CD14-positive monocyte (primary cell): Measurements from ENCODE around the gene ADAM11. TPM values are rescaled to one million over a fixed set of nuclear protein-coding genes. Genes with fewer than 3 reads are reported as not detected.

Source experiments
- DNase-seq, 3 donors: peaks; one replicate each; pipeline ENCODE4 v3.0.0-alpha.2; 2011 to 2022
- H2AFZ ChIP-seq: 2 replicates; pipeline ENCODE4 v1.6.0; 2012; ENCODE audit warnings: mild to moderate bottlenecking, low read depth, low read length, inconsistent platforms; ENCODE audit not compliant: insufficient read depth, poor library complexity, severe bottlenecking
- H3K27ac ChIP-seq, 2 donors: 1 replicate in 1 of 2; 2 replicates in 1 of 2; pipeline ENCODE4 v1.5.1; 2012 to 2013; ENCODE audit warnings: low read length in 2 of 2, control low read depth in 1 of 2, inconsistent platforms in 1 of 2, low read depth in 1 of 2, mild to moderate bottlenecking in 1 of 2
- H3K27me3 ChIP-seq, 2 donors: one replicate each; pipeline versions ENCODE4 v1.6.0 to v1.6.1; 2011 to 2013; ENCODE audit warnings: low read length in 2 of 2; ENCODE audit not compliant: control insufficient read depth in 2 of 2, insufficient read depth in 2 of 2
- H3K36me3 ChIP-seq, 2 donors: replicated peaks in 1 of 2; 1 replicate in 1 of 2; 2 replicates in 1 of 2; pipeline versions ENCODE4 v1.5.1 to v1.6.1; 2012 to 2013; ENCODE audit warnings: low read length in 2 of 2, control low read depth in 1 of 2, inconsistent platforms in 1 of 2, mild to moderate bottlenecking in 1 of 2; ENCODE audit not compliant: insufficient read depth in 2 of 2, control insufficient read depth in 1 of 2
- H3K4me1 ChIP-seq, 2 donors: 1 replicate in 1 of 2; 2 replicates in 1 of 2; pipeline versions ENCODE4 v1.5.1 to v1.6.1; 2012 to 2013; ENCODE audit warnings: low read length in 2 of 2, control low read depth in 1 of 2, inconsistent platforms in 1 of 2, mild to moderate bottlenecking in 1 of 2, moderate library complexity in 1 of 2; ENCODE audit not compliant: insufficient read depth in 2 of 2, control insufficient read depth in 1 of 2
- H3K4me2 ChIP-seq: replicated peaks from 2 replicates; pipeline ENCODE3; 2012; ENCODE audit warnings: low read length, moderate library complexity, mild to moderate bottlenecking; ENCODE audit not compliant: poor library complexity, severe bottlenecking; ENCODE audit errors: extremely low read depth
- H3K4me3 ChIP-seq, 3 experiments: fragments of 200-600 bp in 1 of 3; sonication (generic) in 1 of 3; replicated peaks in 1 of 3; 1 replicate in 2 of 3; 2 replicates in 1 of 3; pipeline ENCODE4 v1.5.1; 2011 to 2013; ENCODE audit warnings: low read length in 3 of 3, mild to moderate bottlenecking in 3 of 3, control low read depth in 2 of 3, low read depth in 2 of 3, inconsistent platforms in 1 of 3, moderate library complexity in 1 of 3
- H3K79me2 ChIP-seq: 2 replicates; pipeline ENCODE4 v1.6.0; 2012; ENCODE audit warnings: mild to moderate bottlenecking, control low read depth, inconsistent platforms, low read length, moderate library complexity; ENCODE audit not compliant: insufficient read depth
- H3K9ac ChIP-seq: 2 replicates; pipeline ENCODE4 v1.6.0; 2017; ENCODE audit warnings: low read length, mild to moderate bottlenecking; ENCODE audit not compliant: insufficient read depth, poor library complexity, severe bottlenecking
- H3K9me3 ChIP-seq, 2 donors: replicated peaks in 1 of 2; 1 replicate in 1 of 2; 2 replicates in 1 of 2; pipeline versions ENCODE4 v1.5.1 to v1.6.1; 2012 to 2013; ENCODE audit warnings: low read length in 2 of 2, control low read depth in 1 of 2; ENCODE audit not compliant: control insufficient read depth in 1 of 2, insufficient read depth in 1 of 2
- H4K20me1 ChIP-seq: 2 replicates; pipeline ENCODE4 v1.6.0; 2012; ENCODE audit warnings: mild to moderate bottlenecking, low read length, control low read depth, moderate library complexity; ENCODE audit not compliant: insufficient read depth
- H3K27ac Mint-ChIP-seq, 7 donors: one replicate each; pipeline ENCODE4 v1.8.0; 2020; ENCODE audit warnings: mild to moderate bottlenecking in 7 of 7, mixed read lengths in 7 of 7, moderate library complexity in 6 of 7, inconsistent platforms in 2 of 7
- H3K27me3 Mint-ChIP-seq, 3 donors: one replicate each; pipeline ENCODE4 v1.8.0; 2021 to 2022; ENCODE audit warnings: low read depth in 3 of 3, mild to moderate bottlenecking in 3 of 3, mixed read lengths in 3 of 3, moderate library complexity in 3 of 3, inconsistent platforms in 1 of 3
- H3K36me3 Mint-ChIP-seq, 2 donors: one replicate each; pipeline ENCODE4 v1.8.0; 2020; ENCODE audit warnings: mixed read lengths in 2 of 2, inconsistent platforms in 1 of 2, mild to moderate bottlenecking in 1 of 2
- H3K4me1 Mint-ChIP-seq: one replicate; pipeline ENCODE4 v1.8.0; 2020; ENCODE audit warnings: mild to moderate bottlenecking, mixed read lengths
- H3K4me3 Mint-ChIP-seq, 2 donors: one replicate each; pipeline ENCODE4 v1.8.0; 2020; ENCODE audit warnings: mild to moderate bottlenecking in 2 of 2, mixed read lengths in 2 of 2, moderate library complexity in 1 of 2
- H3K9me3 Mint-ChIP-seq, 7 donors: one replicate each; pipeline ENCODE4 v1.8.0; 2020 to 2022; ENCODE audit warnings: mixed read lengths in 7 of 7, mild to moderate bottlenecking in 6 of 7, moderate library complexity in 6 of 7, inconsistent platforms in 2 of 7
- WGBS: methylation state at CpG from one replicate; pipeline ENCODE4 v1.1.5; 2013; ENCODE audit warnings: missing lambda C conversion rate; ENCODE audit not compliant: insufficient coverage; 5-methylcytosine and 5-hydroxymethylcytosine counted together
- intact Hi-C, 2 donors: fragments of 100-400 bp; cut with micrococcal nuclease; formaldehyde crosslinking; loops; one replicate each; pipeline versions ENCODE4 v1.15.0 to v1.15.1; 2023
- polyA plus RNA-seq, 3 donors: library from polyadenylated mRNA; depleted of rRNA in 1 of 3; unstranded in 2 of 3; stranded (reverse) in 1 of 3; fragments of 300-500 nt in 2 of 3; fragments of >200 nt in 1 of 3; fragmentation: Illumina TruSeq in 2 of 3; gene quantifications; 1 replicate in 2 of 3; 2 replicates in 1 of 3; pipeline ENCODE4 v1.2.3, GENCODE V29; 2012 to 2021
- TF ChIP-seq, protein P1 (sequence below): fragments of 200-600 bp; IDR thresholded peaks from one replicate; pipeline ENCODE4 v1.8.0; 2022; ENCODE audit warnings: antibody characterized with exemption, mild to moderate bottlenecking

Gene ADAM11
- polyA plus RNA-seq, 3 donors = 0.19 TPM; not detected in 2

DNA sequence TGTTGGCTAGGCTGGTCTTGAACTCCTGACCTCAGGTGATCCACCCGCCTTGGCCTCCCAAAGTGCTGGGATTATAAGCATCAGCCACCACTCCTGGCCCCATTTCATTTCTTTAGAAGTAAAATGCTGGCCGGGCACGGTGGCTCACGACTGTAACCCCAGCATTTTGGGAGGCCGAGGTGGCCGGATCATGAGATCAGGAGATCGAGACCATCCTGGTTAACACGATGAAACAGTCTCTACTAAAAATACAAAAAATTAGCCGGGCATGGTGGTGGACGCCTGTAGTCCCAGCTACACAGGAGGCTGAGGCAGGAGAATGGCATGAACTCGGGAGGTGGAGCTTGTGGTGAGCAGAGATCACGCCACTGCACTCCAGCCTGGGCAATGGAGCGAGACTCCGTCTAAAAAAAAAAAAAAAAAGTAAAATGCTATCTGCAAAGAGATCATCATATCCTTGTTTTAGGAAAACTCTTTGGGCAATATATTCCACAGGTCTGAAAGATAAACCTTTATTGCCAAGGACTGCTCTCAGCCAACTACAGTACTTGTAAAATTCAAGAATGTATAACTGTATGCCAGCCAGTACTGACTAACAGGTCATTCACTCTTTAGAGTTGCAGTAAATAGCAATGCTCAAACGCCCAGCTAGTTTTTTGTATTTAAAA, 67.5 kb downstream of the ADAM11 start:
- H3K4me3 ChIP-seq = no peak overlapping the region
- no peak overlapping the region for H3K27ac ChIP-seq
- DNase-seq = no peak
- peaks cover 38 to 56% of the 10 kb centered on the region in 2 donors for H3K27me3 ChIP-seq
- H4K20me1 ChIP-seq = no peaks in the 10 kb centered on the region
- H3K36me3 ChIP-seq = no peaks in the 10 kb centered on the region
- no peak overlapping the region for H3K27ac Mint-ChIP-seq
- H3K79me2 ChIP-seq = no peaks in the 10 kb centered on the region
- H3K9me3 Mint-ChIP-seq = peaks cover 0 to 15% (median 6%) of the 10 kb centered on the region in 7 donors
- H3K9ac ChIP-seq = no peak overlapping the region
- intact Hi-C loops = no loop called here
- peaks cover 0 to 12% of the 10 kb centered on the region in 2 donors for H3K9me3 ChIP-seq
- H2AFZ ChIP-seq = no peak overlapping the region
- H3K4me2 ChIP-seq = no peak overlapping the region
- TF ChIP-seq, protein P1, sequence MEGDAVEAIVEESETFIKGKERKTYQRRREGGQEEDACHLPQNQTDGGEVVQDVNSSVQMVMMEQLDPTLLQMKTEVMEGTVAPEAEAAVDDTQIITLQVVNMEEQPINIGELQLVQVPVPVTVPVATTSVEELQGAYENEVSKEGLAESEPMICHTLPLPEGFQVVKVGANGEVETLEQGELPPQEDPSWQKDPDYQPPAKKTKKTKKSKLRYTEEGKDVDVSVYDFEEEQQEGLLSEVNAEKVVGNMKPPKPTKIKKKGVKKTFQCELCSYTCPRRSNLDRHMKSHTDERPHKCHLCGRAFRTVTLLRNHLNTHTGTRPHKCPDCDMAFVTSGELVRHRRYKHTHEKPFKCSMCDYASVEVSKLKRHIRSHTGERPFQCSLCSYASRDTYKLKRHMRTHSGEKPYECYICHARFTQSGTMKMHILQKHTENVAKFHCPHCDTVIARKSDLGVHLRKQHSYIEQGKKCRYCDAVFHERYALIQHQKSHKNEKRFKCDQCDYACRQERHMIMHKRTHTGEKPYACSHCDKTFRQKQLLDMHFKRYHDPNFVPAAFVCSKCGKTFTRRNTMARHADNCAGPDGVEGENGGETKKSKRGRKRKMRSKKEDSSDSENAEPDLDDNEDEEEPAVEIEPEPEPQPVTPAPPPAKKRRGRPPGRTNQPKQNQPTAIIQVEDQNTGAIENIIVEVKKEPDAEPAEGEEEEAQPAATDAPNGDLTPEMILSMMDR = no peak
- H3K4me1 Mint-ChIP-seq = peaks cover 11% of the 10 kb centered on the region
- peaks cover 10 to 20% of the 10 kb centered on the region in 2 donors for H3K4me1 ChIP-seq
- 100% methylated on average over 2 of the region's 15 CpGs for WGBS
- peak overlapping the region in 1 of 2 donors; percentile 72 for H3K4me3 Mint-ChIP-seq
- peaks cover 0 to 5% of the 10 kb centered on the region in 2 donors for H3K36me3 Mint-ChIP-seq
- H3K27me3 Mint-ChIP-seq = peaks cover 44 to 69% (median 53%) of the 10 kb centered on the region in 3 donors

DNA sequence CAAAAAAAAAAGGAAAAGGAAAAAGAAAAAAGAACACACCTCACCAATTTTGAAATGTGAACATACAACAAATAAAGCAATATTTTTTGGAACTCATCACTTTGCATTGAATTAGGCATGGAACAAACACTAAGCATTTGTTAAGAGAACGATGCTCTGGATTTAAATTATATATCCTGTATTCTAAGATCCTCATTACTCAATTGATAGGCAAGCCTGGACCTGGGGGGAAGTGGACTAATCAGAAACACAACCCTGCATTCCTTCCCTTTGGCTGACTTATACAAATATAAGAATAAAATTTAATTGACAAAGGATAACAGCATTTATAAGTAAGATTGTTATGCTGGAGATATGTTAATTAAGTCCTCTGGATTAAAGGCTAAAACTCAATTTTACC, 69.1 kb downstream of the ADAM11 start:
- Mint-ChIP-seq H3K27me3 (peaks cover 60 to 81% (median 66%) of the 10 kb centered on the region in 3 donors), H3K4me3 (peak overlapping the region in 1 of 2 donors; percentile 83), H3K9me3 (peaks cover 0 to 17% (median 6%) of the 10 kb centered on the region in 7 donors), H3K36me3 (peaks cover 0 to 5% of the 10 kb centered on the region in 2 donors), H3K27ac (no peak overlapping the region), H3K4me1 (peaks cover 11% of the 10 kb centered on the region)
- no peak overlapping the region for H3K27ac ChIP-seq
- no peak overlapping the region for H3K4me2 ChIP-seq
- no peaks in the 10 kb centered on the region for H3K36me3 ChIP-seq
- no peak overlapping the region for H2AFZ ChIP-seq
- intact Hi-C loops = no loop called here
- DNase-seq = no peak
- peaks cover 0 to 12% of the 10 kb centered on the region in 2 donors for H3K9me3 ChIP-seq
- H3K4me1 ChIP-seq = peaks cover 10 to 20% of the 10 kb centered on the region in 2 donors
- no CpG with 5 or more reads among the region's 1 CpG for WGBS
- TF ChIP-seq, protein P1 = no peak
- H3K9ac ChIP-seq = no peak overlapping the region
- H3K27me3 ChIP-seq = peaks cover 47 to 72% of the 10 kb centered on the region in 2 donors
- H3K4me3 ChIP-seq = no peak overlapping the region
- no peaks in the 10 kb centered on the region for H4K20me1 ChIP-seq
- H3K79me2 ChIP-seq = no peaks in the 10 kb centered on the region
